Endothelial cell (in vitro differentiated cells): ENCODE results near the gene NKAIN2. TPM values are rescaled to one million over a fixed set of nuclear protein-coding genes. Genes with fewer than 3 reads are reported as not detected.
"Not testable (repeated sequence)": the region's sequence is repeated elsewhere in the genome, so short reads cannot be mapped to it uniquely, and the experiment has no call there.

Experiments used
- DNase-seq: peaks from one replicate; pipeline ENCODE4 v3.0.0; 2021; ENCODE audit warnings: low spot score
- H3K27ac Mint-ChIP-seq: one replicate; pipeline ENCODE4 v1.8.0; 2021; ENCODE audit warnings: mixed read lengths, inconsistent platforms; ENCODE audit not compliant: unreplicated experiment
- H3K27me3 Mint-ChIP-seq: one replicate; pipeline ENCODE4 v1.8.0; 2021; ENCODE audit warnings: mild to moderate bottlenecking, moderate library complexity, mixed read lengths, inconsistent platforms; ENCODE audit not compliant: unreplicated experiment
- H3K36me3 Mint-ChIP-seq: one replicate; pipeline ENCODE4 v1.8.0; 2021; ENCODE audit warnings: mild to moderate bottlenecking, low read depth, mixed read lengths, inconsistent platforms; ENCODE audit not compliant: unreplicated experiment
- H3K4me1 Mint-ChIP-seq: one replicate; pipeline ENCODE4 v1.8.0; 2021; ENCODE audit warnings: mild to moderate bottlenecking, mixed read lengths, inconsistent platforms; ENCODE audit not compliant: unreplicated experiment
- H3K4me3 Mint-ChIP-seq: one replicate; pipeline ENCODE4 v1.8.0; 2021; ENCODE audit warnings: mild to moderate bottlenecking, mixed read lengths, inconsistent platforms; ENCODE audit not compliant: unreplicated experiment
- H3K9me3 Mint-ChIP-seq: one replicate; pipeline ENCODE4 v1.8.0; 2021; ENCODE audit warnings: mixed read lengths, inconsistent platforms; ENCODE audit not compliant: unreplicated experiment
- total RNA-seq: library from RNA; stranded (reverse); fragmentation: NEBNext Ultra II Directional; extraction: Animal tissue kit (Norgen Biotek cat#: 25700); gene quantifications from one replicate; pipeline ENCODE4 v1.2.1, GENCODE V29; 2021; ENCODE audit not compliant: unreplicated experiment
- TF ChIP-seq, protein P1 (sequence below): fragments of 200-600 bp; sonication (generic); IDR thresholded peaks from one replicate; pipeline ENCODE4 v1.5.0; 2021; ENCODE audit warnings: antibody characterized with exemption; ENCODE audit not compliant: unreplicated experiment

Gene NKAIN2
- total RNA-seq, 1 donor from 2014 or later, result 9.5 TPM

DNA sequence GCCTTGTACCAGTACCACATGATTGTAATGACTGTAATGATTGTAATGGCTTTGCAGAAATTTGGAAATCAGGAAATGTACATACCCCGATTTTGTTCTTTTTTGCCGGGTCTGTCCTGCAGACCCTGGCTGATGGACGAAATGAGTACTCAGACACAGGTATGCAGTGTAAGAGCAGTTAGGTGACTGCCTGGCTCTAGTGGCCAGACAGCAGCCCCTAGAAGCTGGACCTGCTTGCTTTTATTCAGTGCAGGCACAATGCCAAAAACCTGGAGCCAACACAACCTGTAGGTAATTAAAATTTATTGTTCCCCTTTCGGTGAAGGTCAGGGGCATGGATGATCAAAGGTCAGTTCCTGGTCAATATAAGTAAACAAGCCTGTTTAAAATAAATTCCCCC lies 346.0 kb downstream of the NKAIN2 start:
- TF ChIP-seq, protein P1, sequence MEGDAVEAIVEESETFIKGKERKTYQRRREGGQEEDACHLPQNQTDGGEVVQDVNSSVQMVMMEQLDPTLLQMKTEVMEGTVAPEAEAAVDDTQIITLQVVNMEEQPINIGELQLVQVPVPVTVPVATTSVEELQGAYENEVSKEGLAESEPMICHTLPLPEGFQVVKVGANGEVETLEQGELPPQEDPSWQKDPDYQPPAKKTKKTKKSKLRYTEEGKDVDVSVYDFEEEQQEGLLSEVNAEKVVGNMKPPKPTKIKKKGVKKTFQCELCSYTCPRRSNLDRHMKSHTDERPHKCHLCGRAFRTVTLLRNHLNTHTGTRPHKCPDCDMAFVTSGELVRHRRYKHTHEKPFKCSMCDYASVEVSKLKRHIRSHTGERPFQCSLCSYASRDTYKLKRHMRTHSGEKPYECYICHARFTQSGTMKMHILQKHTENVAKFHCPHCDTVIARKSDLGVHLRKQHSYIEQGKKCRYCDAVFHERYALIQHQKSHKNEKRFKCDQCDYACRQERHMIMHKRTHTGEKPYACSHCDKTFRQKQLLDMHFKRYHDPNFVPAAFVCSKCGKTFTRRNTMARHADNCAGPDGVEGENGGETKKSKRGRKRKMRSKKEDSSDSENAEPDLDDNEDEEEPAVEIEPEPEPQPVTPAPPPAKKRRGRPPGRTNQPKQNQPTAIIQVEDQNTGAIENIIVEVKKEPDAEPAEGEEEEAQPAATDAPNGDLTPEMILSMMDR, result no peak
- Mint-ChIP-seq H3K4me3 (no peak overlapping the region), H3K9me3 (no peaks in the 10 kb centered on the region), H3K36me3 (no peaks in the 10 kb centered on the region), H3K27me3 (no peaks in the 10 kb centered on the region), H3K4me1 (no peaks in the 10 kb centered on the region), H3K27ac (no peak overlapping the region)
- no peak for DNase-seq

DNA sequence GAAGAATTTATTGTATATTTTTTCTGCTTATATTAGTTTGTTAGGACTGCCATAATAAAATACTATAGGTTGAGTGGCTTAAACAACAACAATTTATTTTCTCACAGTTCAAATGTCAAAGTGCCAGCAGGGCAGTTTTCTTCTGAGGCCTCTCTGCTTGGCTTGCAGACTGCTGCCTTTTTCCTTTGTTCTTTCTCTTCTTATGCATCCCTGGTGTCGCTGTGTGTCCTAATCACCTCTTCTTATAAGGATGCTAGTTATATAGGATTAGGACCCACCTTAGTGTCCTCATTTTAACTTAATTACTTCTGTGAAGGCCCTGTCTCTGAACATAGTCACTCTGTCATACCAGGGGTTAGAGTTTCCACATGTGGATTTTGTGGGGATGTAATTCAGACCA lies 354.4 kb downstream of the NKAIN2 start:
- peaks cover 4% of the 10 kb centered on the region for H3K27me3 Mint-ChIP-seq
- H3K9me3 Mint-ChIP-seq, result no peaks in the 10 kb centered on the region
- H3K27ac Mint-ChIP-seq, result no peak overlapping the region
- no peak for DNase-seq
- no peaks in the 10 kb centered on the region for H3K4me1 Mint-ChIP-seq
- no peaks in the 10 kb centered on the region for H3K36me3 Mint-ChIP-seq
- TF ChIP-seq, protein P1, result no peak
- H3K4me3 Mint-ChIP-seq, result no peak overlapping the region

DNA sequence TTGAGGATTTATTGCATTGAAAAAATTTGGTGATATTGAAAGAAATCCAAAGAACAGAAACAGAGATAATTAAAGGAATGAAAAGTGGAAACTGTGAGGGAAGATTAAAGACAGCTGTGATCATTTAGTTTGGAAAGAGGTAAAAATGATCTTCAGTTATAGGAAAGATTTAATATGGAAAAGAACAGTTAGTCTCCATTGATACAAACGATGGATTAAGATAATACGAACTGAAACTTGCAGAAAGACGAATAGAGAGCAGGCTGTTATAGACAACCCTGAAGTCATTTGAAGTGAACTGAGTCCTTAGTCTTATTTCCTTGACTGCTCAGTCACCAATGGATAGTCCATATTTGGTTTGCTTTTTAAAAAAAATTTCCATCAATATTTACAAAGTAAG lies 360.0 kb downstream of the NKAIN2 start:
- Mint-ChIP-seq H3K27ac (no peak overlapping the region), H3K36me3 (no peaks in the 10 kb centered on the region), H3K4me3 (no peak overlapping the region), H3K4me1 (peaks cover 8% of the 10 kb centered on the region), H3K27me3 (no peaks in the 10 kb centered on the region), H3K9me3 (no peaks in the 10 kb centered on the region)
- DNase-seq, result no peak
- TF ChIP-seq, protein P1, result no peak

DNA sequence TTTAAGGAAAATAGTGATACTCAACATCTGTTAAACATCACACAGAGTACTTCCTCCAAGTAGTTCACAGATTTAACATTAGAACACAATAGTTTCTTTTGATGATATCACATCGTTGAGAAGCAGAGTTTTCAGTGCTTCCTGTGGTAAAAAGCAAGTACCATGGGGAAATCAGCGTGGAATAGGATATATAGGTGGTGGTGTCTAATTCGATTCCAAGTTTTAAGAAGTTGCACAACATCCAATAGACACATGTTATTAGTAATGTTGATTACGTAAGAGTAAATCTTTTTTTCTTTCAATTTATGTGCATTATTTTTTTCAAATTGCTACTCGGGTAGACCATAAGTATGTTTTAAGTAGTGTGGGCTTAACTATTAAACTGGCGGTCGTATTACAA lies 360.7 kb downstream of the NKAIN2 start:
- DNase-seq, result no peak
- Mint-ChIP-seq H3K36me3 (no peaks in the 10 kb centered on the region), H3K27me3 (no peaks in the 10 kb centered on the region), H3K4me1 (peaks cover 8% of the 10 kb centered on the region), H3K27ac (no peak overlapping the region), H3K9me3 (no peaks in the 10 kb centered on the region), H3K4me3 (no peak overlapping the region)
- TF ChIP-seq, protein P1, result no peak

DNA sequence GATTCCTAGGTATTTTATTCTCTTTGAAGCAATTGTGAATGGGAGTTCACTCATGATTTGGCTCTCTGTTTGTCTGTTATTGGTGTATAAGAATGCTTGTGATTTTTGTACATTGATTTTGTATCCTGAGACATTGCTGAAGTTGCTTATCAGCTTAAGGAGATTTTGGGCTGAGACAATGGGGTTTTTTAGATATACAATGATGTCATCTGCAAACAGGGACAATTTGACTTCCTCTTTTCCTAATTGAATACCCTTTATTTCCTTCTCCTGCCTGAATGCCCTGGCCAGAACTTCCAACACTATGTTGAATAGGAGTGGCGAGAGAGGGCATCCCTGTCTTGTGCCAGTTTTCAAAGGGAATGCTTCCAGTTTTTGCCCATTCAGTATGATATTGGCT lies 363.6 kb downstream of the NKAIN2 start:
- not testable (repeated sequence) for H3K9me3 Mint-ChIP-seq, H3K36me3 Mint-ChIP-seq, DNase-seq, H3K4me3 Mint-ChIP-seq, H3K27me3 Mint-ChIP-seq, H3K4me1 Mint-ChIP-seq
- peak overlapping the region; percentile 24 for H3K27ac Mint-ChIP-seq

DNA sequence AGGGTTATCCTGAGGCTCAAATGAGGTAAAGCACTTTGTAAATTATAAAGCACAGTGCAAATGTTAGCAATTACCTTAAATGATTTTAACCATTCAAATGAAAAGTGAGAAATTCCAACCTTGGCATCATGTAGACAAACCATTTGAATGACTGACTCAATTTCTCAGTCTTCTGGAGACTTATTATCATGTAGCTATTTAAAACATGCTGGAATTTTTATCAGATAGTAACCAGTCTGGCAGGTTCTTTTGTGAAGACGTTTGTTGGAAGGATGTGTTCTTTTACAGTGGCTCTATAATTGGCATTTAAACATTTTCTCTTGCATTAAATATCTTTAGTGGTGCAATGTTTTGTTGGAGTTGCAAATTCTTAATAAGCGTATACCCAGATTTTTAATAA lies 386.6 kb downstream of the NKAIN2 start:
- no peaks in the 10 kb centered on the region for H3K27me3 Mint-ChIP-seq
- H3K9me3 Mint-ChIP-seq, result no peaks in the 10 kb centered on the region
- DNase-seq, result no peak
- TF ChIP-seq, protein P1, result no peak
- no peak overlapping the region for H3K4me3 Mint-ChIP-seq
- no peaks in the 10 kb centered on the region for H3K36me3 Mint-ChIP-seq
- H3K4me1 Mint-ChIP-seq, result no peaks in the 10 kb centered on the region
- no peak overlapping the region for H3K27ac Mint-ChIP-seq
